Measurements from ENCODE around the gene TRAPPC5. TPM values are rescaled to one million over a fixed set of nuclear protein-coding genes. Genes with fewer than 3 reads are reported as not detected.

Gene TRAPPC5
- total RNA-seq, 2 donors from 2014 or later: 71.9 to 83.5 TPM

DNA sequence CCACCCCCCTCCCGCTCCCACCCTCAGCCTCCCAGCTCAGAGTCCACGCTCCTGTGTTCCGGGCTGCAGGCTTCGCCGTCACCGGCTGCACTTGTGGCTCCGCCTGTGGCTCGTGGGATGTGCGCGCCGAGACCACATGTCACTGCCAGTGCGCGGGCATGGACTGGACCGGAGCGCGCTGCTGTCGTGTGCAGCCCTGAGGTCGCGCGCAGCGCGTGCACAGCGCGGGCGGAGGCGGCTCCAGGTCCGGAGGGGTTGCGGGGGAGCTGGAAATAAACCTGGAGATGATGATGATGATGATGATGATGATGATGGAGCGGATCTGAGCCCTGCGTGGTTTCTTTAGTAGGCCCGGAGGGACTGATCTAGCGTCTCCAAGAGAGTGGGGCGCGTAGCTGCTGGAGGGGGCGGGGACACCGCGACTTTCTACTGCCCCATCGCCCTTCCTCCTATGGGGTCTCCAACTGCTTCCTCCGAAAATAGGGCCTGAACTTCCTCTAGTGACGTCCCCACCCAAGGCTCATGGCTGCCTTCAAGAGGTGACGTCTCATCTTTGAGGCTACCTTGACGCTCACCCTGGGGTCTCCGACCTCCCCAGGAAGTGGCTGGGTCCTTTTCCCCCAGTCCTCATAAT, 10.4 kb upstream of the TRAPPC5 start:
- DNase-seq (ENCODE audit: low spot score): no peak
- intact Hi-C loops (cut with DNase I): loop anchor here in 1 of 2 donors (2.0 kb wide), 1 partner anchor 263 kb away; no protein-coding TSS in a partner anchor

GRCh38 chr19:7670790-7671189, 9.8 kb upstream of the TRAPPC5 start:
- intact Hi-C loops (cut with DNase I): loop anchor here in 1 of 2 donors (2.0 kb wide), 1 partner anchor 262 kb away; no protein-coding TSS in a partner anchor
- DNase-seq (ENCODE audit: low spot score): no peak

- DNase-seq (ENCODE audit: low spot score): no peak
- intact Hi-C loops (cut with DNase I): loop anchor here in 1 of 2 donors (2.0 kb wide), 1 partner anchor 58 kb away; no protein-coding TSS in a partner anchor
Measured at GRCh38 chr19:7672522-7672921, 8.1 kb upstream of the TRAPPC5 start.

GRCh38 chr19:7674010-7675005, 6.3 kb upstream of the TRAPPC5 start:
- intact Hi-C loops (cut with DNase I): no loop called here
- DNase-seq (ENCODE audit: low spot score): peak; percentile 92

- intact Hi-C loops (cut with DNase I): no loop called here
- DNase-seq (ENCODE audit: low spot score): no peak
Measured at GRCh38 chr19:7676376-7676775, 4.3 kb upstream of the TRAPPC5 start.

DNA sequence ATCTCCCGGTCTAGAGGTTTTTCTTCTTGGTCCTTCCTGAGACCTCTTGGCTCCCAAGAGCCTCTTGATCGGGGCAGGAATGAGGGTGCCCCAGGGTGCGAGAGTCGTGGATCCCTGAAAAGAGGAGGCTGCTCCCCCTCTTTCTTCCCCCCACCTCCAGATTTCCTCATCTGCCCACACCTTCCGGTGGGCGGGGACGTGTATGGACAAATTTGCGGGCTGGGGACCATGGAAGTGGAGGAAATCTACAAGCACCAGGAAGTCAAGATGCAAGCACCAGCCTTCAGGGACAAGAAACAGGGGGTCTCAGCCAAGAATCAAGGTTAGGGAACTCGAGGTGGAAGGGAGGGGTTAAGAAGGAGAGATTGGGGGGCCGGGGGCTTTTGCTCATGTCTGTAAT, 3.8 kb upstream of the TRAPPC5 start, which contains the start of gene MCEMP1:
Gene MCEMP1 (plus strand): TSS at position 237 of the 400 bp plus-strand sequence. CDS start 31 bp downstream, at position 268.
- no peak for DNase-seq (ENCODE audit: low spot score)
- intact Hi-C loops (cut with DNase I): no loop called here

- DNase-seq (ENCODE audit: low spot score): no peak
- intact Hi-C loops (cut with DNase I): no loop called here
Measured at GRCh38 chr19:7677669-7678311, 2.8 kb upstream of the TRAPPC5 start.

- intact Hi-C loops (cut with DNase I): no loop called here
- no peak for DNase-seq (ENCODE audit: low spot score)
Measured at GRCh38 chr19:7678971-7679751, 1.5 kb upstream of the TRAPPC5 start.

- no peak for DNase-seq (ENCODE audit: low spot score)
- intact Hi-C loops (cut with DNase I): loop anchor here in 1 of 2 donors (5.0 kb wide), 1 partner anchor 288 kb away; no protein-coding TSS in a partner anchor
Measured at GRCh38 chr19:7679771-7680605, 645 bp upstream of the TRAPPC5 start.

DNA sequence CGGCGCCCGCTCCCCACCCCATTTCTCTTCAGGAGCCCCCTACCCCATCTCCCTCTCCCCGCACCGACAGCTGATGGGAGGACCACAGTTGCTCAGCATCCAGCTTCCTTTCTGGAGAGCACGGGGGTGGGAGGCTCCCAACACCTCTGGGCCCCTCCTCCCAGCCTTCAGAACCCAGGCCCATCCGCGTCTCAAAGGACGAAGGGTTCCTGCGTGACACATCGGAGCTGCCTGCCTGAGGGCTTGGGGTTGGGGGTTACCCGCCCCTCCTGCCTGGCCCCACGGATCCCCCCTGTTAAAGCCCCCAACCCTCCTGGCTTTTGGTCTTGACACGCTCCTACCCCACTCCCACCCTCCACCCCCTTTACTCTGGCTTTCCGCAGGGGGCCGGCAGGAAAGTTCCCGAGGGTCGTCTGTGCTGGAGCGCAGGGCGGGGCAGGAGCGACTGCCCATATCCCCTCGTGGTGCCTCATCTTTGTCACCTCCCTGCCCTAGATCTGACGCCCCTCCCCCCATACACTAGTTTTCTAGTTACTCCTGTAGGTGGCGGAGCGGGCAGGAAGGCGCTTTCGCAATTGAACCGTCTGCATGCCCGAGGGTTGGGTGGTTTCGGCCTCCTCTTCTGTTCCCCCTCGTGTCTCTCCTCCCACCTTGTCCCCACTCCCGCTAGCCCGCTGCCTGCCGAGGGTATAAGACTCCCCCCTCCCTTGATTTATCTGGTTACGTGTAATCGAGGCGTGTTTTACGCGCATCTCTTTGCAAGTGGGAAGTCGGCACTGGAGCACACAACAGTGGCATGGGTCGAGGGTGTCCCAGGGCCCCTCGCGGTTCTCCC, 924 bp downstream of the TRAPPC5 start:
- peak; percentile 95 for DNase-seq (ENCODE audit: low spot score)
- intact Hi-C loops (cut with DNase I): loop anchor here in 1 of 2 donors (5.0 kb wide), 1 partner anchor 289 kb away; no protein-coding TSS in a partner anchor

DNA sequence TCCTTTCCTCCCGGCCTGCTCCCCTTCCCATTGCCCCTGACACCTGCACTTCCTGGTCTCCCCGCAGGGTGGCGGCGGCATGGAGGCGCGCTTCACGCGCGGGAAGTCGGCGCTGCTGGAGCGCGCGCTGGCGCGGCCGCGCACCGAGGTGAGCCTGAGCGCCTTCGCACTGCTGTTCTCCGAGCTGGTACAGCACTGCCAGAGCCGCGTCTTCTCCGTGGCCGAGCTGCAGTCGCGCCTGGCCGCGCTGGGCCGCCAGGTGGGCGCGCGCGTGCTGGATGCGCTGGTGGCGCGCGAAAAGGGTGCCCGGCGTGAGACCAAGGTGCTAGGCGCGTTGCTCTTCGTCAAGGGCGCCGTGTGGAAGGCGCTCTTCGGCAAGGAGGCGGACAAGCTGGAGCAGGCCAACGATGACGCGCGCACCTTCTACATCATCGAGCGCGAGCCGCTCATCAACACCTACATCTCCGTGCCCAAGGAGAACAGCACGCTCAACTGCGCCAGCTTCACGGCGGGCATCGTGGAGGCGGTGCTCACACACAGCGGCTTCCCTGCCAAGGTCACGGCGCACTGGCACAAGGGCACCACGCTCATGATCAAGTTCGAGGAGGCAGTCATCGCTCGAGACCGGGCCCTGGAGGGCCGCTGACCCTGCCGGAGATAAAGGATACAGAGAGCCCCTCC, 1.7 kb downstream of the TRAPPC5 start:
- DNase-seq (ENCODE audit: low spot score): no peak
- intact Hi-C loops (cut with DNase I): loop anchor here in 1 of 2 donors (5.0 kb wide), 1 partner anchor 290 kb away; no protein-coding TSS in a partner anchor

DNA sequence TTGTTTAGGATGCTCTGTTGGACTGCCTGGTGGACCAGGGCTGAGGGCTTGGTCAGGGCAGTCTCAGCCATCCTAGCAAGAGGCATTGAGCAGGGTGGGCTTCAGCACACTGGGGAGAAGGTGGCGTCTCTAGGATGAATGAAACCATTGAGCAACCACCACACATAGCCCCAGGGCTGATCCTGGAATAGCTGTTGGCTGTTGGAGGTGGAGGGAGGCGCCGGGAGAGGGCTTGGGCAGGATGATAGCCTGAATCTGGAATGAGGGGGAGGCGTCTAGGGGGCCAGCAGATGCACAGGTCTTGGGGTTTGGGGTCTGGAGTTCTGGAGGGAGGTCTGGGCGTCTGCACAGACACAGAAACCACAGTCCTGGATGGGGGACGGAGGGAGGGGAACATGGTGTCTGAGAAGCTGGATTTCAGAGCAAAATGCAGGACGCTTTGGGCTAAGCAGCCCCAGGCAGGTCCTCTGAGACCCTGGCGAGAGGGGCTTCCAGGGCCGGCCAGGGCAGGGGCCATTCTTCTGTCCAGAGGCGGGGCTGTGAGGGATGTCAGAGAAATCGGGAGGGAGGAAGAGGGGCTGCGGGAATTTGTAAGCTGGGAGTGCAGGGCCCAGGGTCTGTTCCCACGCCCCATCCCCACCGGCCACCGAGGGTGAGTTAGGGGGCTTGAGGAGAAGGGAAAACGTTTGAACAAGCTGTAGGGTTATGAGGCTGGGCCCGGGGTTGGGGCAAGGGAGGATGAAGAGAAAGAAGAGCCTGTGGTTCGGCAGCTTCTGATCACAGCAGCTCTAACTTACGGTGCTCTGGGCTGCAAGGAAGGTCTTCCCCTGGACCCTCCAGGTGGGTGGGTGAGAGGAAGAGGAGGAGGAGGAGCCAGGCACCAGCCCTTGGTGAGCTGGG, 5.2 kb downstream of the TRAPPC5 start:
- DNase-seq (ENCODE audit: low spot score): no peak
- intact Hi-C loops (cut with DNase I): no loop called here

DNA sequence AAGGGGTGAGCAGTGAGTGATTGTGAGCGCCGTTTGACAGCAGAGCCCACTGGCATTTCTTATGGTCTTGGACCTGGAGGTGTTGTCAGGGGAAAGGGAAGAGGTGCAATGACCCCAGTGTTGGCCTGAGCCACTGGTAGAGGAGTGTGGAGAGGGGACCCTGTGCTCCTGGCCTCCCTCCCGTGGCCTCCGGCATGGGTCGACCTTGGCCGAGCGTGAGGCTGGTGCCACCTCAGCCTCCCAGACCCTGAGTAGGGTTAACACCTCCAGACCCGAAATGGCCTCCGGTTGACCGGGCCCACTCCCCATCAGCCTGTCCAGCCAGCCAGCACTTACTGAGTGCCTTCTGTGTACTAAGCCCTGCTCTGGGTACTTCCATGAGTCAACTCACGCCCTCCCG, 6.5 kb downstream of the TRAPPC5 start:
- no peak for DNase-seq (ENCODE audit: low spot score)
- intact Hi-C loops (cut with DNase I): no loop called here

DNA sequence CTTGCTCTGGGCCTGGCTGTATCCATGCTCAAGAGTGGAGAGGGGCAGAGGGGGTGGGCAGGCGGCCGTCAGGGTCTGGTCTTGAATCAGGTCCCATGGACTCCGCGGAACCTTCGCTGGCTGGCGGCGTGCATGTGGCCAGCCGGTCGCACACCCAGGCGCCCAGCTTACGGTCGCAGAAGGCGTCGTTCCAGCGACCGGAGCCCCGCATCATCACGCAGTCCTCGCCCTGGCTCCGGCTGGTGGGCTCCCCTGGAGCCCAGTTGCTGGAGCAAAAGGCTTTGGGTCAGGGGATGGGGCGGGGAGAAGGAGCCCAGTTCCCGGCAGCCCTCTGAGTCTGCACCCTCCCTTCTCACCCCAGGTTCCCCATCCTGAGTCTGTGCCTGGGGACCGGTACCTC, 8.5 kb downstream of the TRAPPC5 start:
- intact Hi-C loops (cut with DNase I): no loop called here
- no peak for DNase-seq (ENCODE audit: low spot score)

- no peak for DNase-seq (ENCODE audit: low spot score)
- intact Hi-C loops (cut with DNase I): no loop called here
Measured at GRCh38 chr19:7690779-7691258, 10.2 kb downstream of the TRAPPC5 start.
